Subcutaneous adipose tissue (tissue), 4 donors: Measurements from ENCODE around the gene NDUFS7. TPM values are rescaled to one million over a fixed set of nuclear protein-coding genes. Genes with fewer than 3 reads are reported as not detected.

Source experiments
- CTCF ChIP-seq: fragments of 450-650 bp; IDR thresholded peaks from one replicate; pipeline ENCODE4 v1.5.1; 2016; ENCODE audit warnings: low read depth, mild to moderate bottlenecking, control low read depth, antibody characterized with exemption, moderate library complexity
- total RNA-seq, 4 donors: library from RNA; depleted of rRNA; stranded (reverse); fragments of >200 nt; gene quantifications; one replicate each; pipeline ENCODE4 v1.1.0, GENCODE V29; 2016

The NDUFS7 gene
- total RNA-seq, 4 donors from 2014 or later = 38.5 to 105 (median 95.6) TPM

DNA sequence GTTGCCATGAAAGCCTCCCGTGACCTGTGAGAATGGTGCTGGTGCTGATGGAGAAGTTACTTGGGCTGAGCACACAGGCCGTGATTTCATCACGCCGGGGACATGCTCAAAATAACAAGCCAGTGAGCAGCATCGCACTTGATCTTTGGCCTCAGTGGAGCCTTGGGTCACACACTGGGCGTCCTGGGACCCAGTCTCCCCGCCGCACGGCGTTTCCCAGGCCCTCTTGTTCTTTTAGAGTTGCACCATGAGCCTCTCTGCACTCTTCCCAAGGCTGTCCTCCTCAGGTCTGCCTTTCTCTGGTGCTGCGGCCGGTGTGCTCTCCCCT, 9.5 kb upstream of the NDUFS7 start:
- TF ChIP-seq CTCF = no peak

DNA sequence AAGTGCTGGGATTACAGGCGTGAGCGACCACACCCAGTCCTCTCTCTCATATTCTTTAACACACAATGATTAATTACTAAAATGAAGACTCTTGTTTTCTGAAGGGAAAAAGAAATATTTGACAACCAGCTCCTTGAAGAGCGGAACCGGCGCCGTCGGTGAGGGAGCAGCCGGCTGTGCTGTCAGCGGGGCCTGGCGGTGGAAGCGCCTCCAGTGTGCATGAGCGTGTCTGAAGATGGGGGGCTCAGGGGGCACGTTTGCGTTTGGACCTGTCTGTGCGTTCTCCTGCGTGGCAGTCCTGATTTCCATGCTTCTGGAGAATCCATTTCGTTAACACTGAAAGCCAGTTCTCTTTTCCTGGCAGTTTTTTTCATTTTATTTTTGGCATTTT, 7.3 kb upstream of the NDUFS7 start:
- TF ChIP-seq CTCF = no peak

- no peak for TF ChIP-seq CTCF
Observed at GRCh38 chr19:1377176-1377964, 6.3 kb upstream of the NDUFS7 start.

- no peak for TF ChIP-seq CTCF
Observed at GRCh38 chr19:1377965-1378785, 5.5 kb upstream of the NDUFS7 start.

GRCh38 chr19:1379126-1379905, 4.4 kb upstream of the NDUFS7 start:
- TF ChIP-seq CTCF = no peak

GRCh38 chr19:1379961-1380489, 3.7 kb upstream of the NDUFS7 start:
- TF ChIP-seq CTCF = no peak
